Superior temporal gyrus (tissue), 1 donor: Measurements from ENCODE around the gene ITGA3.

Experiments used
- DNase-seq: peaks from one replicate; pipeline ENCODE4 v3.0.0-alpha.2; 2016; ENCODE audit errors: extremely low spot score

ITGA3 gene

DNA sequence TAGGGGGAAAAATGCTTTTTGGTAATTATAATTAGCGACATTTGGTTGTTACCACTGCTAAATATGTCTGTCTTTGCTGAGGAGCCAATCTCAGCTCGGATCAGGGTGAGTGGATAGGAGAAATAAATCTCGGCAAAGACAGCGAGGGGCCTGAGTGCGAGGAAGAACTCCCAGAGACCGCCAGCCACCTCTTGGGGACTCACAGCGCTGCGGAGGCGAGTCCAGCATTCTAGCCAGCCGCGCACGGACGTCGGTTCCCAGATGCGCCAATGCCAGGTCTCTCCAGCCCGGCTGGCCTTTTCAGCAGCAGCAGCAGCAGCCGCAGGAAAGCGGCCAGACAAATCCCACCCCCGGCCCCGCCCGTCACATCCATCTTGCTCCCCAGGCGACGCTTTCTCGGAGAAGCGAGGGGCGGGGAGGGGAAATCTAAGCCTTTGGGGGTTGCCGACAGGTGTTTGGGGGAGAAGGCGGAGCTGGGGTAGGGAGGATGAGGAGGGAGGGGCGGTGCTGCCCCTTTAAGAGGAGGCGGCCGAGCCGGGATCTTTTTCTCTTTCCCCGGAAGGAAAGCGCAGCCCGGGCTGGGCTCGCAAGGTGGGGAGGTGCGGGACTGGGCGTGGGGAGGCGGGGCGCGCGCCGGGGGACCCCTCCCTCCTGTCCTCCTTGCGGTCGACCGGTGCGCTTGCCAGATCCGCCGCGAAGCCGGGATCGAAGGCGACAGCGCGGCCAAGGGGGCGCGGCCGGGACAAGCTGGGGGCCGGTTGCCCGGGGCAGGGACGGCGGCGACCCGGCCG, at the start of gene ITGA3:
TSS of gene ITGA3 (plus strand) at position 685 of the 791 bp plus-strand sequence. CDS start 330 bp downstream, outside the sequence.
- peak; percentile 42 for DNase-seq

DNA sequence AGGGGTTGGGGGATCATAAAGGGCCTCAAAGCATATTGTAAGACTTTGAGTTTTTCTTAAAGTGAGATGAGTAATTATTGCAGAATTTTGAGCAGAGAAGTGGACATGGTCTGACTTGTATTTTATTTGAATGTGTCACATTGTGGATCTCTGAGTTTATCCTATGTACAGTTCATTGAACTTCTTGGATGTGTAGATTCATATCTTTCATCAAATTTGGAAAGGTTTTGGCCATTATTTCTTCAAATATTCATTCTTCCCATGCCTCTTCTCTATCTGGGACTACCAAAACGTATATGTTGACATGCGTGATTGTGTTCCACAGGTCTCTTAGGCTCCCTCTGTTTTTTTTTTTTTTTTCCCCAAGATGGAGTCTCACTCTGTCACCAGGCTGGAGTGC, 46.6 kb upstream of the ITGA3 start:
- DNase-seq, result no peak

DNA sequence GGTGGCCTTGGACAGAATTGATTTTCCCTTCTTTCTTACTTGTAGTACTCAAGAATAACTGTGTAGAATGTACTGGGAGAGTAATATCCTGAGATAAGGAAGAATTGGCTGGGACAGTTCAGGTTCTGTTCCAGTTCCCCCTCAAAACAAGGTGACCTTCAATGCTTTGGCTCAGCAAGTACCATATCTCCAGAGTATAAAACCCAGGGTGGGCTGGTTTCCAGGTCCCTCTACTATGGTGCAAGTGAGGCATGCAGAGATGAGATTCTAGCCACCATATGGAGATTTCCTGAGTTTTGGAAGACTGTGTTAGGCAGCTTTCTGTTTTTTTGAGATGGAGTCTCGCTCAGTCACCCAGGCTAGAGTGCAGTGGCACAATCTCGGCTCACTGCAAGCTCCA, 42.8 kb upstream of the ITGA3 start:
- no peak for DNase-seq

DNA sequence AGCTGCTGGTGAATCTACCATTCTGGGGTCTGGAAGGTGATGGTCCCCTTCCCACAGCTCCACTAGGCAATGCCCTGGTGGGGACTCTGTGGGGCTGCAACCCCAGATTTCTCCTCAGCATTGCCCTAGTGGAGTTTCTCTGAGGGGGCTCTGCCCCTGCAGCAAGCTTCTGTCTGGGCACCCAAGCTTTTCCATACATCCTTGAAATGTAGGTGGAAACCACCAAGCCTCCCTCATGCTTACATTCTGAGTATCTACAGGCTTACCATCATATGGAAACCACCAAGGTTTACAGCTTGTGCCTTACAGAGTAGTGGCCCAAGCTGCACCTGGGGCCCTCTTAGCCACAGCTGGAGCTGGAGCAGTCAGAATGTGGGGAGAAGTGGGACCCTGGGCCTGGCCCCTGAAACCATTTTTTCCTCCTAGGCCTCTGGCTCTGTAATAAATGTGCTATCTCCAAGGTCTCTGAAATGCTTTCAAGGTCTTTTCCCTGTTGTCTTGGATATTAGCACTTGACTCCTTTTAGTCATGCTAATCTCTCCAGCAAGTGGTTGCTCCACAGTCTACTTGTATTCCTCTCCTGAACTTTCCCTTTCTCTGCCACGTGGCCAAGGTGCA, 41.3 kb upstream of the ITGA3 start:
- no peak for DNase-seq

DNA sequence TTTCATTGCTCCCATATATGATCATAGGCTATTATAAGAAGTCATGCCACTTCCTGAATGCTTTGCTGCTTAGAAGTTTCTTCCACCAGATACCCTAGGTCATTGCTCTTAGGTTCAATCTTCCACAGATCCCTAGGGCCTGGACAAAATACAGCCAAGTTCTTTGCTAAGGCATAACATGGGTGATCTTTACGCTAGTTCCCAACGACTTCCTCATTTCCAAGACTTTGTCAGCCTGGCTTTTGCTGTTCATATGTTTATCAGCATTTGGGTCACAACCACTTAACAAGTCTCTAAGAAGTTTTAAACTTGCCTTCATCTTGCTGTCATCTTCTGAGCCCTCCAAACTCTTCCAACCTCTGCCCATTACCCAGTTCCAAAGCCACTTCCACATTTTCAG, 40.8 kb upstream of the ITGA3 start:
- no peak for DNase-seq

DNA sequence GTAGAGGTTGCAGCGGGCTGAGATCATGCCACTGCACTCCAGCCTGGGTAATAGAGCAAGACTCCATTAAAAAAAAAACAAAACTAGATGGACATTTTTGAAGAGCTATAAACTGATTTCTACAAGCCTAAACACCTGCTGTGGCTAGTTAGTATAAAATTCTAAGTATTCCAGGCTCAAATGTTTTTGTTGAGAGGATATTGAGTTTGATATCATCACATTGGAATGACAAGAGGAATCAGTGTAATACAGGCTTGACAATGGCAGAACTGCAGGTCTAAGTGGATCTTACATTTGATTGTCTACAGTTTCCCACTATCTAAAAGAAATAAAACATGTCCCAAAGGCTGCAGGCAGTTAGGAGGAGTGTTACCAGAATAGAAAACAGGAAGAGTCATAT, 37.0 kb upstream of the ITGA3 start:
- DNase-seq, result no peak

DNA sequence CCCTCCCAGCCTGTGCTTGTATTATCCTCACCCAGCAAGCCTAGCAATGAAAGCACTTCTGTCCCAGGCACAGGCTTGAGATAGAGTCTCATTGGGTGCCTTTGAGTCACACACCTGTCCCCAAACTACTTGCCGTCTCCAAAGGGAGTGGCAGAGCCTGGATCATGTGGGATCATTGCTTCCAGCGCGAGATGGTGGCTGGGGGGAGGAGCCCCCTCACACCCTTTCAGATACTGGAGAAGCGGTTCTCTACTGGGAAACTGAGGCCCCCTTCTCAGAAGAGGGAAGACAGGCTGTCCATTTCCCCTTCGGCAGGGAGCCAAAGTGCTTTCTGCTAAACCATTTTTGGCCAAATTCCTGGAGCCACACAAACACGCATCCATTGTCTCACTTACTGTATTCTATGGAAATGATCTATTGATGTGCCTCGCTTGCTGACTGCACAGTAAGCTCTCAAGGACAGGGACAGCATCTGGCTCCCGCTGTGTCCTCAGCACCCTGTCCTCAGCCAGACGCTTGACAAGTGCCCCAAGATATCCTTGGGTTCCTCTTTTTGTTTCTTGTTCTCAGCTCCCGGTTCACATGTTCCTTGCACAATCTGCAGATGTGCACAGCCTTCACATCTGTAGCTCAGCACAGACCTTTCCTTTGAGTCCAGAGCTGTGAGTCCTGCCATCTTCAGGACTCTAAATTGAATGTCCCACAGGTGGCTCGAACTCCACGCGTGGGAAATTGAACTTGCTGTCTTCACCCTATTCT, 34.9 kb upstream of the ITGA3 start:
- no peak for DNase-seq

DNA sequence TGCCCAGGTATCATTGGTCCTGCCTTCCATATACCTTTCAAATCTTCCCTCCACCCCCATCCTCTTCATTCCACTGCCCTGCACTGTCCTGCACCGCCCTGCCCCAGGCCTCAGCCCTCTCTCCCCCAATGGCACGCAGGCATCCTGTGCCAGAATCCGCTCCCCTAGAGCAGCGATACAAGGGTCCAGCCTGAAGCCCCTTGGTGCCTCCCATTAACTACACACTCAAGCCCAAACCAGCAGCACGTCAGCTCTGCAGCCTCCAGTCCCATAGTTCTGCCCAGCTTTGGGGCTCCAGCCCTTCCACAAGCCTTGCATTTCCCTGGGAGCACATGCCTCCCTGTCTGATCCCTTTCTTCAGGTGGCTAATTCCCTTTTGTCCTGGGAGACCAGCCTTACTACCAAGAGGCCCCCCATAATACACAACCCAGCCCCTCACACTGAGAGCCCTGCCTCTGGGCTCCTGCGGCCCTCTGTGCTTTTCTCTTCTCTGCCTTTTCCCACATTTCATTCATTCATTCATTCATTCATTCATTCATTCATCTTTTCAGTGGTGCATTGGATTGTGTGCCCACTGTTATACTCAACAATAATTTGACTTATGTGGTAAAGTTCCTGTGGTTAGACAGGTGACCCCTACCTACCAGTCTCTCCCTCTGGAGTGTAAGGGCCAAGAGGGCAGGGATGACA, 34.1 kb upstream of the ITGA3 start:
- no peak for DNase-seq

DNA sequence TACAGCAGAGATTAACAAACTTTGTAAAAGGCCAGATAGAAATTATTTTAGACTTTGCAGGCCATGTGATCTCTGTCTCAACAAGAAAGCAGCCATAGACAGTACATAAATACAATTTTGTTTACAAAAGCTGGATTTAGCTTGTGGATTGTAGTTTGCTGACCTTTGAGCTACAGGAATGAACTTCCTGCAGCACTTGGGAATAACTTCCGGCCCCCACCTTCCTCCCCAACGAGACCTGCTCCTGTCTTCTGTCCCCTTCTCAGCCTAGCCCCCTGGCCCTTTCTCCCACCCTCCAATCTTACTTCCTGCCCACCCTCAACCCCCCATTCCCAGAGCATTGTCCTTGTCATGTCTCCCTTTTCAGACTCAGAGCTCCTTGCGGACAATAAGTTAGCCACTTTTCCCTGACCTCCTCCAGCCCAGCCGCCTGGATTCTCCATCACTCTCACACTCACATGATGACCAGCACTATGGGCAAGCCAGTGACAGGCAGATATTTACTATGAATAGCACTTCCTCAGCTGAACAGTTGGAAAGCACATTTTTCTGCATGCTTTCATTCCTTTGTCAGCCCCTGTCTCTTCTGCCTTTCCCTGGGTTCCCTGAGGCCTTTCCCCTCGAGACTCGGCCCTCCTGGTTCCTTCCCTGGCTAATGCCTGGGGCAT, 33.3 kb upstream of the ITGA3 start:
- DNase-seq, result no peak

DNA sequence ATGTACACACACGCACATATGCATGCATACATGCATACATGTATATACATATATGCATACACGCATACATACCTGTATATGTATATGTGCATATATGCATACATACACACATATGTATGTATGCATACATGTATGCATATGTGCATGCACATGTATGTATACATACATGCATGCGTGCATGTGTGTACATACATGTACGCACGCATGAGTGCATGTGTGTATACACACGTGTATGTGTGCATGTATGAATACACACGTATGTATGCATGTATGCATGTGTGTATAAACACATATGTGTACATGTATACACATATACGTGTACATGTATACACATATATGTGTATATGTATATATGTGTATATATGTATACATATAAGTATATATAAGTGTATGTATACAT, 32.4 kb upstream of the ITGA3 start:
- no peak for DNase-seq

DNA sequence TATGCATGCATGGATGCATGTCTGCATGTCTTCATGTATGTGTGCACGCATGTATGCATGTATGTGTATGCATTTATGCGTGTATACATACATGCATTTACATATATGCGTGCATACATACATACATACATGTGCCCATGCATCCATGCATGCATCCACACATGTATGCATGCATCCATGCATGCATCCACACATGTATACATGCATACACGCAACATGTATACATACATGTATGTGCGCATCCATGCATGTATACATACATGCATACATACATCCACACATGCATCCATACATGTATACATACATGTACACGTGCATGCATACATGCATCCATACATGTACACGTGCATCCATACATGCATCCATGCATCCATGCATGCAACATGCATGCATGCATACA, 31.1 kb upstream of the ITGA3 start:
- DNase-seq, result no peak

DNA sequence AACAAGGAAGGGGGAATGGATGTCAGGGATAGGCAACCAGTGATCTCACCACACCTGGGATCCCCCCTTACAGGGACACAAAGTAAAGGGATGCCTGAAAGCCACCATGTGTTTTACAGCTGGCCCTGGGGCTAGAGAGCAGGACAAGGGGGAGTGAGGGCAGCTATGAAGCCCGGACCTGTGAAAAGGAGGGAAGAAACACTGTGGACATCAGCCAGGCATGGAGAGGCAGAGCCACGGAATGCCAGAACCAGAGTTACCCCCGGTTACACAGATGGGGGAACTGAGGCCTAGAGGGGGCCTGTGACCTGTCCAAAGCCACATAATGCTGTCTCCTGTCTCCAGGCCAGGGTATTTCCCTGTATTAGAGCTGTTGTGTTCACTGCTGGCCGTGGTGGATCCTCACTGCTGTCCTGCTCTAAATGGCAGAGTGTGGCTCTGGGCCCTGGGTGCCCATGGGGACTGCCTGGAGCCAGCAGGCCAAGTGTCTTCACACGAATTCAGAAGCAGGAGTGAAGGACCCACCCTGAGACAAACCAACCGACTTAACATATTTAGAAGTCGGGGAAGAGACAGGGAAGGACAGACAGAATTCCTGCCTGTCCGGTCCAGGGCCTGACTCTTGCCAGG, 29.7 kb upstream of the ITGA3 start:
- no peak for DNase-seq

DNA sequence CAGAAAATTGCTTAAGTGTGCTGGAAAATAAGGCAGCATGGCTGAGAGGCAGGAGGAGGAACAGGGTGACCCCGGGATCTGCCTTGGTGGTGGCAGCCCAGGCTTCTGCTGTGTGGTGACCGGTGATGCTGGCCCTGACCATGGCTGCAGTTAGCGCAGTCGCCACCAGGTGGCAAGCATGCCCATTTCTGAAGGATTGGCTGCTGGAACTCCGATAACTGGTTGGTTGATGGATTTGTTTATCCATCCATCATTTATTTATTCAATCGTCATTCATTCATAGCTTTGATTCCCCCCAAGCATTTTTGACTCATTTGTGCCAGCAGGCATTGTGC, 29.1 kb upstream of the ITGA3 start:
- DNase-seq, result peak; percentile 87

DNA sequence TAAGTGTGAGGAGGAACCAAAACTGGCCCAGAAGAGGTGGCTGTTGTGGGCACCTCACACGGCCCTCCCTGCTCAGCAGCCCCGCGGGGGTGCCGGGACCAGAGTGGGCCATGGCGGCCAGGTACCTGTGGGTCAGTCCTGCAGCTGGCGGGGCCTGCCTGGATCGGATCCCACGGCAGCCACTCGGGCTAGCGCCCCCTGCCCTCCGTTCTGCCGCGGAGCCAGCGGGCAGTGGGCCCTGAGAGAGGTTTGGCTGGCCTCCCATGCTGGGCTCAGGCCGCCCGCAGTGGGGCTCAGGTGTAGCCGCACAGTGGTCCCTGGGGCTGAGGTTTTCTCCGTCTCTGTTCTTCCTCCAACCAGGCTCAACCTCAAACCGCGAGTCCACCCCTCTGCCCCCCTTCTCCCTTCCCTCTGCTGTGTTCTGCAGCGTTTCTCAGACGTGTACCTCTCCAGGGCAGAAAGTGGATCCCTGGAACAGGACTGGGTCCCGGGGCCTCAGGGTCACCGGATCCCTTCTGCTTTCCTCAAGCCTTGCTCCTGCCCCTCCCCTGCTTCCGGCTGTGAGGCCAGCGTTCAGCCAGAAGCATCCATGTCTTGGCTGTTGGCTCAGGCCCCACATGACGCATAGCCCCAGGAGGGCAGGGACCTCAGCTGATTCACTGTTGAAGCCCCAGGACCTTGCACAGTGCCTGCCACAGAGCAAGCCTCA, 28.6 kb upstream of the ITGA3 start:
- no peak for DNase-seq

DNA sequence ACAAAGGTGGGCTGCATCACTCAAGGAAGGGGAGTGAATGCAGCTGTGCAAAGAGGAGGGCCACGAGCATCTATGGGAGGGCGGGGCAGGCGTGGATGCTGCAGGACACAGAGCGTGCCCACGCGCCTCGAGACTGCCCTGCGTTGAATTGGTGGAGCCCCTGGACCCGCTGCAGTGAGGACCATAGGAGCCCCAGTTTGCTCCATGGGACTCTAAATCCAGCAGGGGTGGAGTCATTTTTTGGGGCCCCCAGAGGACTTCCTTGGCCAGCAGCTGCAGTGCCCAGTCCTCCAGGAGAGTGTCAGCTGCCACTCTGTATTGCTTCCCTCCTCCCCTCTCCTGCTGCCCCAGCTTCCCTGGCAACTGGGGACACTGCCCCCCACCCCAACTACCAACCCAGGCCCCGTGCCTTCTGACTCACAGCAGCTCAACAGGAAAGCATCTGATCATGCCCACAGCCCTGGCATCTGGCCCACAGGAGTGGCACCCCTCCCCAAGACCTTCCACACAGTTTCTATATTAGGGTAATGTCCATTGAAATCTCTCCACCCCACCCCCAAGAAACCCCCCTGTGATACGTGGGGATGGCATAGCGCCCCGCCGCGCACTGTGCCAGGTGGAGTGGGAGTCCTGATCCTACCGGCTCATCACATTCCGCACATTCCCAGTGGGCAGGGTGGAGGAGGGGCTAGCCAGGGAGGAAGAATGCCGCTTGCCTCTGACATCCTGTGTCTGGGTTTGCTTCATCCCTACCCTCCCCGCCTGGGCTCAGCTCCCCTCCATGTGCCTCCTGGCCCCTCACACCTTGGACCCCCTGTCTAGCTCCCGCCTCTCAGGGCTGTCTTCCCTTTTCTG, 27.8 kb upstream of the ITGA3 start:
- DNase-seq, result no peak

DNA sequence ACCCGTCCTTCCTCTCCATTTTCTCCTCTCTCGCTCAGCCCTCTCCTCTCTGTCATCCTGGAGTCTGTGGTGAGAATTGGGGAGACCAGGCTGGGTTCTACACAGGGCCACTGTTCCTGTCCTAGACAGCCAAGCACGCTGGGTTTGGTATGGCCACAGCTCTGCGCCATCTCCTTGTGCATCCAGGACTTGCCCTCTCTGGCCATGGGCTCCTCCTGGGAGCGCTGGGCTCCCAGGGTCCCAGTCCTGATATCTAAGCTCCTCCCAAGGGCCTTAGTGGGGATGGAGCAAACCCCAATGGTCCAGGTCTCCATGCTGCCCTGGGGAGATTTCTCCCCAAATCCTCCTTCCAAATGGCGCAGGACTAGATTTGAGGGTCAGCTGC, 27.2 kb upstream of the ITGA3 start:
- no peak for DNase-seq

DNA sequence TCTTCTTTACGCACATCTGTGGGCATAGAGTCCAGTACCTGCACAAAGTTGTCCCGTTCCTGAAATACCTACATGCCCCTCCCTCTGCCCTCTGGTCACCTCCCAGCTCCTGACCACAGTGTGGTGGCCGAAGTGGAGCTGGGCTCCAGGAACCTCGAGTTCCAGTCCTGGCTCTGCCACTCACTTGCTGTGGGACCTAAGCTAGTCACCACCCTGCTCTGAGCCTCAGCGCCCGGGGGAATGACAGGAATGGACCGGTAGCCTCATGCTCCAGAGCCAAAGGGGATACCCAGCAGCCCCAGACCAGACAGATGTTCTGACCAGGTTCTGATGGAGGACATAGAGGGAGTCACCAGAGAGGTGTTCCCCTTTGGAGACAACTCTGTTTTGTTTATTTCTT, 26.7 kb upstream of the ITGA3 start:
- no peak for DNase-seq

DNA sequence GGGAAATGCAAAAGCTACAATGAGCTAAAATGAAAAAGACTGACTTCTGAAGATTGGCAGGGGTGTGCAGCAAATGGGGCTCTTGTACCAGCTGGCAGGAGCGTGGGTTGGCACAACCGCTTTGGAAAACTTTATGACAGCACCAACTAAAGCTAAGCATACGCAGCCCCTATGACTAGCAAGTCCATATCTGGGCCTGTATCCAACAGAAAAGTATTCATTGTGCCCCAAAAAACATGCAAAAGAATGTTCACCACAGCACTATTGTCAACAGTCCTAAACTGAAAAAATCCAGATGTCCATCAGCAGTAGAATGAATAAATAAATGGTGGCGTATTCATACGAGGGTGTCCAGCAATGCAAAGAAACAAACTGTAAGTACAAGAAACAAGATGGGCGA, 22.6 kb upstream of the ITGA3 start:
- DNase-seq, result no peak

DNA sequence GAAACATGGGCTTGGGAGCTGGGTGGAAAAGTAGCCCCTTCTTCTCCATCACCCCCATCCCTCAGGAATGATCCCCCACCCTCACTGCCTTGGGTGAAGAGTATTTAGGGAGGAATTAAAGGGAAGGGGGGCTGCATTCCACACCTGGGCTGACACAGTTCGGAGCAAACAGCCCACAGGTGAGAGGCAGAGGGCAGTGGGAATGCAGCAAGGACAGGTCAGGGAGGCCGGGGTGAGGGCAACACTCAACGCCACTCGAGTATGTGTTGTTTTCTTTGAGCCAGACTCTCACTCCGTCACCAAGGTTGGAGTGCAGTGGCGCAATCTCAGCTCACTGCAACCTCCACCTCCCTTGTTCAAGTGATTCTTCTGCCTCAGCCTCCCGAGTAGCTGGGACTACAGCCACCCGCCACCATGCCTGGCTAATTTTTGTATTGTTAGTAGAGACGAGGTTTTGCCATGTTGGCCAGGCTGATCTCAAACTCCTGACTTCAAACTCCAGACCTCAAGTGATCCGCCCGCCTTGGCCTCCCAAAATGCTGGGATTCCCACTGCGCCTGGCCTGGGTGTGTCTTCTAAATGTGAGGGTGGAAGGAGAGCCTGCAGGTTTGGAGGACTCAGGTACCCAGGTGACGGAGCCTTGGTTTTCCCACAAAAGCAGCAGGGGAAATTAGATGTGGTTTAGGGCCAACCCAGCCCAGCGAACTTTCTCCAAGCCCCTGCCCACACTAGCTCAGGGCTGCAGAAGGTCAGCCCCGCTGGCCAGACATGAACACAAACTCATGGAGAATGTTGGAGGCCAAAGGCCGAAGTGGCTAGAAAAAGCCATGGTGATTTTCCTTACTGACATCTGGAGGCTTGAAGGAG, 21.2 kb upstream of the ITGA3 start:
- DNase-seq, result no peak
